CD4-positive, CD25-positive, alpha-beta regulatory T cell (primary cell): ENCODE measurements around the gene ESPN. TPM values are rescaled to one million over a fixed set of nuclear protein-coding genes. Genes with fewer than 3 reads are reported as not detected.

Source experiments
- ATAC-seq, 2 donors: fragments of 150-1000 bp; cut with Tn5 transposase; one replicate each; pipeline ENCODE4 v1.10.0; 2021; ENCODE audit warnings: low read depth in 2 of 2, moderate number of reproducible peaks in 2 of 2, moderate library complexity in 1 of 2
- DNase-seq, 3 donors: peaks; one replicate each; pipeline versions ENCODE4 v3.0.0 to v3.0.0-alpha.2; 2012 to 2022; ENCODE audit warnings: mixed read lengths in 1 of 3
- H3K27ac ChIP-seq: one replicate; pipeline ENCODE4 v1.7.0; 2013; ENCODE audit warnings: mild to moderate bottlenecking, low read length; ENCODE audit not compliant: insufficient read depth, poor library complexity, severe bottlenecking
- H3K27me3 ChIP-seq: one replicate; pipeline ENCODE4 v1.7.0; 2013; ENCODE audit warnings: low read length; ENCODE audit not compliant: control insufficient read depth, insufficient read depth
- H3K36me3 ChIP-seq: one replicate; pipeline ENCODE4 v1.7.0; 2013; ENCODE audit warnings: mild to moderate bottlenecking, low read length, moderate library complexity; ENCODE audit not compliant: control insufficient read depth, insufficient read depth
- H3K4me1 ChIP-seq: 2 replicates; pipeline ENCODE4 v1.7.0; 2013; ENCODE audit warnings: mild to moderate bottlenecking, low read length; ENCODE audit not compliant: insufficient read depth, control insufficient read depth, poor library complexity, severe bottlenecking
- H3K4me3 ChIP-seq: one replicate; pipeline ENCODE4 v1.7.0; 2013; ENCODE audit warnings: low read depth, mild to moderate bottlenecking, low read length, moderate library complexity
- H3K9me3 ChIP-seq, 2 experiments: 1 replicate in 1 of 2; 2 replicates in 1 of 2; pipeline ENCODE4 v1.7.0; 2013; ENCODE audit warnings: low read length in 2 of 2, mild to moderate bottlenecking in 1 of 2, moderate library complexity in 1 of 2; ENCODE audit not compliant: control insufficient read depth in 2 of 2
- H3K27ac Mint-ChIP-seq, 3 donors: one replicate each; pipeline ENCODE4 v1.8.0; 2020 to 2022; ENCODE audit warnings: mild to moderate bottlenecking in 3 of 3, mixed read lengths in 3 of 3, moderate library complexity in 2 of 3
- H3K27me3 Mint-ChIP-seq: one replicate; pipeline ENCODE4 v1.8.0; 2022; ENCODE audit warnings: mild to moderate bottlenecking, mixed read lengths
- H3K36me3 Mint-ChIP-seq: one replicate; pipeline ENCODE4 v1.8.0; 2020; ENCODE audit warnings: mixed read lengths
- H3K4me1 Mint-ChIP-seq, 4 donors: one replicate each; pipeline ENCODE4 v1.8.0; 2020 to 2022; ENCODE audit warnings: mixed read lengths in 4 of 4, mild to moderate bottlenecking in 1 of 4
- H3K4me3 Mint-ChIP-seq, 4 donors: one replicate each; pipeline ENCODE4 v1.8.0; 2020 to 2022; ENCODE audit warnings: mild to moderate bottlenecking in 4 of 4, mixed read lengths in 4 of 4, moderate library complexity in 3 of 4
- H3K9me3 Mint-ChIP-seq, 7 donors: one replicate each; pipeline ENCODE4 v1.8.0; 2020 to 2022; ENCODE audit warnings: mixed read lengths in 7 of 7, mild to moderate bottlenecking in 3 of 7, moderate library complexity in 2 of 7
- polyA plus RNA-seq, 4 donors: library from polyadenylated mRNA; unstranded; fragments of 300-500 nt; fragmentation: Illumina TruSeq; gene quantifications; one replicate each; pipeline ENCODE4 v1.2.3, GENCODE V29; 2021
- total RNA-seq: library from RNA; stranded (reverse); gene quantifications from one replicate; pipeline ENCODE4 v1.2.3, GENCODE V29; 2022

Gene ESPN
- total and polyA plus RNA-seq, 5 donors from 2014 or later = 0.22 to 3.7 (median 0.23) TPM

DNA sequence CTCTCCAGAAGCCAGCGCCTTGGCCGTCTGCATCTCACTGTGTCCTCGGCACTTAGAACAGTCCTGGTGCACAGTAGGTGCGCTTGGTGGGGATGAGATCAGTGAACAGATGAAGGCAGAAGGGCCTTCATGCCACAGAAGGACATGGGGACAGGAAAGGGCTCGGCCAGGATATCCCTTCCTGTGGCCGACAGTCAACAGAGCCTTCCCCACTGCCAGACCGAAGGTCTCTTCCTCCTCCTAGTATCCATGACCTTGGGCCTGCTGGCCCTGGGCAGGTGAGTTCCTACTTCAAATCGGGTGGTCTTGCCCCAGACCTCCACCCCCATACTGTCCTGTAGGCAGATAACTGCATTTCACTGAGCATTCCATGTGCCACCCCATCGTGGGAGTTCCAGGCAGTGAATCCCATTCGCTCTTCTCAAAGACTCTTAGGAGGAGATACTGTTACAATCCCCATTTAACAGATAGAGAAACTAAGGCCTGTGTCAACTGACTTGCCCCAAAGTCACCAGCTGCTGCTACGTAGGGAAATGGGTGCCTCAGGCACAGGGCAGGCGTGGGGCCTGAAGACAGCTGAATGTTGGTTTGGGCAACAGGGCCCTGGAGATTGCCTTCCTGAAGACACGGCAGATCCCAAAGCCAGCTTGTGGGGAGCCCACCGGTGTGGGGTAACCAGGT is 63.4 kb downstream of the ESPN start:
- H3K4me3 Mint-ChIP-seq = peak overlapping the region in 3 of 4 donors; percentile 13 to 71 (median 13)
- H3K4me1 ChIP-seq = peaks cover 44% of the 10 kb centered on the region

GRCh38 chr1:6488602-6489382 is 64.2 kb downstream of the ESPN start:
- Mint-ChIP-seq H3K9me3 (peaks cover 0 to 1% (median 0%) of the 10 kb centered on the region in 7 donors), H3K27ac (no peak overlapping the region), H3K36me3 (no peaks in the 10 kb centered on the region), H3K4me1 (peaks cover 0 to 38% (median 23%) of the 10 kb centered on the region in 4 donors), H3K27me3 (peaks cover 34% of the 10 kb centered on the region), H3K4me3 (peak overlapping the region in 1 of 4 donors; percentile 73)
- H3K36me3 ChIP-seq = no peaks in the 10 kb centered on the region
- no peak overlapping the region for H3K27ac ChIP-seq
- DNase-seq = no peak
- H3K4me3 ChIP-seq = no peak overlapping the region
- no peak for ATAC-seq
- no peaks in the 10 kb centered on the region for H3K27me3 ChIP-seq
- peaks cover 44% of the 10 kb centered on the region for H3K4me1 ChIP-seq
- no peaks in the 10 kb centered on the region for H3K9me3 ChIP-seq

More for the DNA sequence above, 63.4 kb downstream of the ESPN start:
- Histone ChIP-seq H3K27ac (no peak overlapping the region), H3K4me3 (no peak overlapping the region), H3K36me3 (no peaks in the 10 kb centered on the region), H3K9me3 (no peaks in the 10 kb centered on the region), H3K27me3 (no peaks in the 10 kb centered on the region)
- Mint-ChIP-seq H3K27ac (no peak overlapping the region), H3K4me1 (peaks cover 0 to 37% (median 20%) of the 10 kb centered on the region in 4 donors), H3K36me3 (no peaks in the 10 kb centered on the region), H3K9me3 (peaks cover 0 to 1% (median 0%) of the 10 kb centered on the region in 7 donors), H3K27me3 (peaks cover 39% of the 10 kb centered on the region)
- ATAC-seq (no peak), DNase-seq (no peak)

GRCh38 chr1:6489383-6489765 is 64.8 kb downstream of the ESPN start:
- peaks cover 28% of the 10 kb centered on the region for H3K27me3 Mint-ChIP-seq
- peak overlapping the region in 2 of 4 donors; percentile 65 to 81 for H3K4me3 Mint-ChIP-seq
- H3K9me3 Mint-ChIP-seq = peaks cover 0 to 1% (median 0%) of the 10 kb centered on the region in 7 donors
- ATAC-seq (no peak), DNase-seq (no peak)
- no peaks in the 10 kb centered on the region for H3K36me3 ChIP-seq
- peaks cover 44% of the 10 kb centered on the region for H3K4me1 ChIP-seq
- no peaks in the 10 kb centered on the region for H3K36me3 Mint-ChIP-seq
- H3K27ac Mint-ChIP-seq = no peak overlapping the region
- H3K27ac ChIP-seq = no peak overlapping the region
- peaks cover 0 to 38% (median 23%) of the 10 kb centered on the region in 4 donors for H3K4me1 Mint-ChIP-seq
- no peak overlapping the region for H3K4me3 ChIP-seq
- H3K27me3 ChIP-seq = no peaks in the 10 kb centered on the region
- no peaks in the 10 kb centered on the region for H3K9me3 ChIP-seq

GRCh38 chr1:6489799-6490180 is 65.2 kb downstream of the ESPN start:
- Mint-ChIP-seq H3K27ac (peak overlapping the region in 1 of 3 donors; percentile 46), H3K4me1 (peaks cover 0 to 42% (median 24%) of the 10 kb centered on the region in 4 donors), H3K4me3 (peak overlapping the region; percentile 81 to 90 (median 84)), H3K36me3 (no peaks in the 10 kb centered on the region), H3K27me3 (peaks cover 25% of the 10 kb centered on the region), H3K9me3 (peaks cover 0 to 1% (median 0%) of the 10 kb centered on the region in 7 donors)
- Histone ChIP-seq H3K9me3 (no peaks in the 10 kb centered on the region), H3K27ac (peak overlapping the region; percentile 66), H3K4me1 (peaks cover 43% of the 10 kb centered on the region), H3K27me3 (no peaks in the 10 kb centered on the region), H3K36me3 (no peaks in the 10 kb centered on the region), H3K4me3 (peak overlapping the region; percentile 53)
- DNase-seq (peak; percentile 67 to 82 (median 77)), ATAC-seq (peak; percentile 57 to 63)

DNA sequence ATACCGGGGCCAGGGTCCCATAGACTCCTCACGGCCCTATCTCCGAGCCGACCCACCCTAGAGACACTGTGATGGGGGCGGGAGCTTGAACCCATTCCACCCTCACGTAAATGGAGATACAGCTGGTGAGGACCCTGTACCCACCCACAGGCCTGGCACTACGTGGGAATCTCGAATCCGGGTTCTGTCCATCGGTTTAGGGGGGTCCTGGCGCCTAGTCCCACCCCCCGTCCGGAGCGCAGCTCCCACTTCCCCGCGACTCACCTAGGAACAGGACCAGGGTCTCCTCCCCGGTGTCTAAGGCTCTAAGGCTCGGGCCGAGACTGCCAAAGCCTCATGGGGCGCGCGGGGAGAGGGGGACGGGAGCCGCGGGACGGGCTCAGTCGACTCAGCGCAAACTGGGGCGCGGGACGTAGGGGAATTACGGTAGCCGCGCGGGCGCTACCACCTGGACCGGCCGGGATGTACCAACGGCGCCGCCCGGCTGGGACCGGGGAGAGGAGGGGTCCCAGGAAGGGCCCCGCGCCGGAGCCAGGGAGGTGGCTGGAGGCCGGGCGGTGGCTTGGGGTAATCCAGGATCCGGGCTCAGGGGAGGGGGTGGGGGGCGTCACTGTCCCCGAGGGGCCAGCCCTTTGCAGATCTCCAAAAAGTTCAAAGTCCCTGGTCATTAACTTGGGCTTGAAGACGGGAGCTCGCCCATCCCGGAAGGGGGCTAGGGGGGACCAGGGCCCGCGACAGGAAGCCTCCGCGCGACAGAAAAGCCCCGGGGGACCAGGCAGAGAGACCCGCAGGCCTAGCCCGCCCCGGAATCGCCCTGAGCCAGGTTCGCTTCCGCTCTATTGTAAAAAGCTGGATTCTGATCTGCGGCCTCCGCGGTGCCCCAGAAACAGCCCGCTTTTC is 65.9 kb downstream of the ESPN start:
- Histone ChIP-seq H3K4me3 (peak overlapping the region; percentile 53), H3K4me1 (peaks cover 38% of the 10 kb centered on the region)
- H3K4me1 Mint-ChIP-seq = peaks cover 0 to 42% (median 25%) of the 10 kb centered on the region in 4 donors

DNA sequence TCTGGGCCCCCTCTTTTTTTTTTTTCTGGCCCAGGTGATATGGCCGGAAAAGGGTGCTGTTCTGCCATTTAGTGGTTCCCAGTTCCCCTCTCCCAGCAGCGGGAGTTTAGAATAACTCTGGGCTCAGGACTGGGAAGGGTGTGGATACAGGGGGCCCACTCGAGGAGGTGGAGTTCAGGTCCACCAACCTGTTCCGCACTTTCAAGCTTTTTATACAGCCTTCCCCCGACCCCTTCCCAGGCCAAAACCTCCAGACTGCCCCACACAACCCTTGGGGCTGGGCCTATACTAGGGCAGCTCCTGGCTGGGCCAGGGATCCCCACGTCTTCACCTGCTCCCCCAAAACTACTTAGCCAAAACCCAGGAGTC is 66.5 kb downstream of the ESPN start:
- H3K9me3 ChIP-seq = no peaks in the 10 kb centered on the region
- peak overlapping the region; percentile 66 for H3K27ac ChIP-seq

More for the DNA sequence above, 65.9 kb downstream of the ESPN start:
- peak overlapping the region; percentile 66 for H3K27ac ChIP-seq
- H3K9me3 ChIP-seq = no peaks in the 10 kb centered on the region
- no peaks in the 10 kb centered on the region for H3K27me3 ChIP-seq
- peaks cover 0 to 1% (median 0%) of the 10 kb centered on the region in 7 donors for H3K9me3 Mint-ChIP-seq
- H3K36me3 Mint-ChIP-seq = no peaks in the 10 kb centered on the region
- DNase-seq = peak; percentile 23 to 83 (median 44)
- peak; percentile 29 to 46 for ATAC-seq
- H3K4me3 Mint-ChIP-seq = peak overlapping the region; percentile 81 to 90 (median 84)
- peaks cover 25% of the 10 kb centered on the region for H3K27me3 Mint-ChIP-seq
- H3K27ac Mint-ChIP-seq = peak overlapping the region; percentile 43 to 89 (median 86)
- no peaks in the 10 kb centered on the region for H3K36me3 ChIP-seq

GRCh38 chr1:6491480-6491962 is 66.9 kb downstream of the ESPN start, which contains the start of gene PLEKHG5:
TSS of gene PLEKHG5 (minus strand) at chr1:6491667. CDS start at chr1:6477571, 14,096 bp downstream.
- Mint-ChIP-seq H3K9me3 (peaks cover 0 to 1% (median 0%) of the 10 kb centered on the region in 7 donors), H3K27ac (peak within 1 kb of the TSS; percentile 86 to 93 (median 89)), H3K4me1 (peaks cover 0 to 44% (median 26%) of the 10 kb centered on the region in 4 donors), H3K27me3 (peaks cover 14% of the 10 kb centered on the region), H3K4me3 (peak within 1 kb of the TSS; percentile 81 to 90 (median 84)), H3K36me3 (no peaks in the 10 kb centered on the region)
- Histone ChIP-seq H3K4me1 (peaks cover 33% of the 10 kb centered on the region), H3K27ac (peak within 1 kb of the TSS; percentile 66), H3K27me3 (no peaks in the 10 kb centered on the region), H3K9me3 (no peaks in the 10 kb centered on the region), H3K4me3 (peak within 1 kb of the TSS; percentile 24), H3K36me3 (no peaks in the 10 kb centered on the region)
- no peak for ATAC-seq
- no peak for DNase-seq

More for the DNA sequence above, 66.5 kb downstream of the ESPN start:
- Histone ChIP-seq H3K4me1 (peaks cover 34% of the 10 kb centered on the region), H3K27me3 (no peaks in the 10 kb centered on the region), H3K36me3 (no peaks in the 10 kb centered on the region), H3K4me3 (peak overlapping the region; percentile 24)
- Mint-ChIP-seq H3K27me3 (peaks cover 19% of the 10 kb centered on the region), H3K9me3 (peaks cover 0 to 1% (median 0%) of the 10 kb centered on the region in 7 donors), H3K4me3 (peak overlapping the region; percentile 81 to 90 (median 84)), H3K4me1 (peaks cover 0 to 48% (median 26%) of the 10 kb centered on the region in 4 donors), H3K27ac (peak overlapping the region; percentile 86 to 93 (median 89)), H3K36me3 (no peaks in the 10 kb centered on the region)
- ATAC-seq (no peak), DNase-seq (no peak)
